ENCODE data around the gene ABHD2.

The ABHD2 gene

GRCh38 chr15:89198934-89199333 lies 110.7 kb downstream of the ABHD2 start:
- DNase-seq, result no peak

- DNase-seq, result no peak
These were observed 111.5 kb downstream of the ABHD2 start for GRCh38 chr15:89199746-89200145.

- no peak for DNase-seq
These were observed 111.9 kb downstream of the ABHD2 start for GRCh38 chr15:89200182-89200581.

GRCh38 chr15:89201465-89202005 lies 113.3 kb downstream of the ABHD2 start:
- no peak for DNase-seq

- no peak for DNase-seq
These were observed 115.5 kb downstream of the ABHD2 start for GRCh38 chr15:89203705-89204273.

- no peak for DNase-seq
These were observed 117.8 kb downstream of the ABHD2 start for GRCh38 chr15:89205991-89206585.

- peak; percentile 79 for DNase-seq
These were observed 118.7 kb downstream of the ABHD2 start for GRCh38 chr15:89206908-89207331.

GRCh38 chr15:89208256-89208655 lies 120.0 kb downstream of the ABHD2 start:
- no peak for DNase-seq

- no peak for DNase-seq
These were observed 120.8 kb downstream of the ABHD2 start for GRCh38 chr15:89209057-89209456.

- no peak for DNase-seq
These were observed 123.5 kb downstream of the ABHD2 start for GRCh38 chr15:89211678-89212170.

- DNase-seq, result no peak
These were observed 127.4 kb downstream of the ABHD2 start for GRCh38 chr15:89215627-89216026.

- no peak for DNase-seq
These were observed 128.8 kb downstream of the ABHD2 start for GRCh38 chr15:89217031-89217430.

GRCh38 chr15:89217686-89218376 lies 129.6 kb downstream of the ABHD2 start:
- DNase-seq, result no peak

- DNase-seq, result no peak
These were observed 130.3 kb downstream of the ABHD2 start for GRCh38 chr15:89218531-89218930.

GRCh38 chr15:89221543-89221942 lies 133.3 kb downstream of the ABHD2 start, which contains the start of gene RLBP1:
TSS of gene RLBP1 (minus strand) at chr15:89221579. CDS start at chr15:89218975, 2,604 bp downstream.
- no peak for DNase-seq

GRCh38 chr15:89225588-89225987 lies 137.3 kb downstream of the ABHD2 start:
- no peak for DNase-seq

GRCh38 chr15:89226359-89227221 lies 138.3 kb downstream of the ABHD2 start:
- no peak for DNase-seq

GRCh38 chr15:89227425-89227824 lies 139.2 kb downstream of the ABHD2 start:
- DNase-seq, result no peak

- no peak for DNase-seq
These were observed 142.0 kb downstream of the ABHD2 start for GRCh38 chr15:89230277-89230676.

- DNase-seq, result no peak
These were observed 143.6 kb downstream of the ABHD2 start for GRCh38 chr15:89231832-89232231.

- peak; percentile 54 for DNase-seq
These were observed 151.9 kb downstream of the ABHD2 start for GRCh38 chr15:89239883-89240810.
